HG03135 (cell line): ENCODE measurements around the gene MTHFD1.

ENCODE experiments used
- ATAC-seq: cut with Tn5 transposase; IDR thresholded peaks from one replicate; pipeline ENCODE4 v1.9.1; 2021; ENCODE audit warnings: mild to moderate bottlenecking, moderate library complexity; ENCODE audit not compliant: unreplicated experiment

The MTHFD1 gene

GRCh38 chr14:64405295-64405694, 17.1 kb downstream of the MTHFD1 start:
- no peak for ATAC-seq

GRCh38 chr14:64407329-64407728, 19.2 kb downstream of the MTHFD1 start:
- ATAC-seq: no peak

DNA sequence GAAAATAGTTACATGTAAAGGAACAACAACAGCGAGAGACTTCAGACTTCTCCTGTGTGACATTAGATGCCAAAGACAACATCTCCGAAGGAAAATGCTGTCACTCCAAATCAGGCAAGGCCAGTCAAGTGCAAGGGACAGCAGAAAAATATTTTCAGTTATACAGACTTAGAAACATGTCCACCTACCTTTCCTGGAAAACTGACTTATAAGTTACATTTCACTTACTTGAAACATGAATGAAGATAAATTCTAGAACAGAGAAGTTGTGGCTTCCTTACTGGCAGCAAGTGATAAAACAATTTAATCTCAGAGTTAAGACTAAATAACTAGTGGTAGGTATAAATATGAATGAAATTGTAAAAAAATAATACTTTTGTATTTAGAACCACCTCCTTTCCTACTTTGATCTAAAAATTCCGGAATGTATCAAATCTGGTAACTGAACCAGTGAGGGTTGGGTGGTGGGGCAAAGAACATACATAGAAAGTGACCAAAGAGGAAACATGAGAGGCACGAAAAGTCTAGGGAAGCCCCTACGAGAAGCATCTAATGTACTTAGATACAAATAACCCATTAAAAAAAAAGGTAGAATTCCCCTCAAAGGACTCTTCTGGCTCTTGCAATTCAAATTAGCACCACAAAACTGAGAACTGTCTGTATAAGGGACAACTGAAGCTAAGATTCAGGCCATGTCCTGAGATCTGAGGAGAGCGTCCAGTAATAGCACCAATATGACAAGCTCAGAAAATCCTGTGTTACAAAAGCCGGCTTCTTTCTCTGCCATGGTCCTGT, 21.2 kb downstream of the MTHFD1 start:
- ATAC-seq: no peak

GRCh38 chr14:64410084-64410774, 22.1 kb downstream of the MTHFD1 start:
- ATAC-seq: no peak

DNA sequence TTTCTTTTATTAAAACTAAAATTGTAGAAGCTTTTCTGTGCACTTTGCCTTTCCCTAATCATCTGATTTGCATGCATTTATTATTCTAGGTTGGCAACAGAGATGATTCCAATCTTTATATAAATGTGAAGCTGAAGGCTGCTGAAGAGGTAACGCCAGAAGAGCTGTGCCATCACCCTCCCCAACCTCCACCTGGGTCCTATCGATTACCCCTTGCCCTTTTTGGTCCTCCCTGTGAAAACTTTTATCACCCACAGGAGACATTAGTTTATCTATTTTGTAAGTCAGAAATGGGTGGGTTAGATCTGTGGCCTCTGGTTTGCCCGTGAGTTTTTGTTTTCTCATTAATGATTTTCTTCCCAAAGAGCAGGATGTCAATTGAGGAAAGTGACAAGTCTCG, 22.8 kb downstream of the MTHFD1 start:
- no peak for ATAC-seq

GRCh38 chr14:64412237-64412636, 24.1 kb downstream of the MTHFD1 start:
- ATAC-seq: no peak

- no peak for ATAC-seq
Observed at GRCh38 chr14:64416348-64416932, 28.3 kb downstream of the MTHFD1 start.

- ATAC-seq: no peak
Observed at GRCh38 chr14:64417055-64417770, 29.1 kb downstream of the MTHFD1 start.

DNA sequence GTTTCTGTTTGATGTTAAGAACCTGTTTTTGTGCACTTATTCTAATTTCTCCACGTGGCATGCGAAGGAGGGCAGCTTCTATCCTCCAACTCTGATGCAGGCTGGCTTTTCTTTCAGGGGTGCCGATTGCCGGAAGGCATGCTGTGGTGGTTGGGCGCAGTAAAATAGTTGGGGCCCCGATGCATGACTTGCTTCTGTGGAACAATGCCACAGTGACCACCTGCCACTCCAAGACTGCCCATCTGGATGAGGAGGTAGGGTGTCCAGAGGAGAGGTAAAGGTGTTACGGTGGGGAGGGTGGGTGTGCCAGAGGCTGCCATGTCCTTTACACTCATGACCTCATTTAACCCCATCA, 29.6 kb downstream of the MTHFD1 start:
- ATAC-seq: no peak

- no peak for ATAC-seq
Observed at GRCh38 chr14:64419003-64419402, 30.9 kb downstream of the MTHFD1 start.

DNA sequence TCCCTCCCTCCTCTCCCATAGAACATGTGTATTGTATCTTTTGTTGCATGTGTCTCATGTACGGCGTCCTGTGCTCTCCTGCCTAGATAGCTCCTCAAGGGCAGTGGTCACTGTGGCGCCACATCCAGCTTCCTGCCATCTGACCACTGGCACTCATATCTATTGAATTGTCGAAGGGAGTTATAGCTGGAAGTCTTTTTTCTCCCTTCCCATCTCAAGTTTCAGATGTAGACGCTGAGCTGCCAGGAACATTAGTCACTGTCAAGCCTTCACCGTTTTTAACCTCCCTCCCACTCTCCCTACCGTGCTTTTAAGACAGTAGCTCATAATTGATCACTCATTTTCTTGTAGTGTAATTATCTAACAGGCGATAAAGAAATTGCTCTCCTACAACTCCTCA, 33.0 kb downstream of the MTHFD1 start:
- no peak for ATAC-seq

DNA sequence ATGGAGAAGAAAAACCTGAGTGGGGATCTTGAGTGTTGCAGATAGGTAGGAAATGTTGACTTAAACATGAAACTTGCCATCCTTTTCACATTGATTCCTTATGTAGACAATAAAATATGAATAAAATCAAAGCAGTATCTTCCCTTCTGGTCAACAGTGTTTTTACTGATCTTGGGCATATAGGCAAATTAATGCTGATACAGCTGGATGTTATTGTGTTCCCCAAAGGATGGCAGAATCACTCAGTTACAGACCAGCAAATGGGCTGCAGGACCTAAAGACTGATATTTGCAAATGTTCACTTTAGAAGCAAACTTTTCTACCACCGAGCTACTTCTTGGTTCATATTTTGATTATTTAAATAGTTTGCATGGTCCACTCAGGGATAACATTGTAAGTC, 33.9 kb downstream of the MTHFD1 start:
- no peak for ATAC-seq

- no peak for ATAC-seq
Observed at GRCh38 chr14:64422756-64423155, 34.6 kb downstream of the MTHFD1 start.

DNA sequence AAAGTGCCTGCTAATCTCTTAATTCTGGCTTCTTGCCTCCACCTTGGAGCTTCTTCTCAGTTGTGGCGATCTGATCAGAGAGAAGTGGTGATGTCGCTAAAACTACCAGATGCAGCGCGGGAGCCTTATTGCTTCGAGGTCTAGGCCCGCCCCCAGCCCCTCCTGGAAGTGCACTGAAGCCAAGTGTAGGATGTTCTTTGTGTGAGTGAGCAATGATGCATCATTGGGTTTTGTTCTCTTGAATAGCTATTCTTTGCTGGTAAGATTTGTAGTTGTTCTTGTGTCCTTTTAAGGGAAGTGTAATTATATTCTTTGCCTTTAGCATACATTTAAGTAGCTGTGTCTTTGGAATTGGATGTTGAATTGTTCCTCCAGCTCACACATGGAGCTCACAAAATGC, 35.8 kb downstream of the MTHFD1 start:
- no peak for ATAC-seq

DNA sequence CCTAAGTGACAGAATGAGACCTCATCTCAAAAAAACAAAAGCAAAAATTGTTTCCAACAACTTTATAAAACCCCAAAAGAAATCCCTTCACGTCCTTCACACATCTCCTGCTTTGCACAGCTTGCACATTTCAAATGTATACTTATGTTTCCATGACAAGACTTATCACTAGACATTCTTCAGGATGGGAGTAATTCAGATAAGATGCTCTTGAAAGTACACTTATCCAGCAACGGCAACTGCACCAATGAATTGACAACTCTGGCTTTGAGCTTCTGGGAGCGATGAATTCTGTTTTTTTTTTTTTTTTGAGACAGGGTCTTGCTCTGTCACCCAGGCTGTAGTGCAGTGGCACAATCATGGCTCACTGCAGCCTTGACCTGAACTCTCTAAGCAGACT, 46.4 kb downstream of the MTHFD1 start:
- no peak for ATAC-seq

DNA sequence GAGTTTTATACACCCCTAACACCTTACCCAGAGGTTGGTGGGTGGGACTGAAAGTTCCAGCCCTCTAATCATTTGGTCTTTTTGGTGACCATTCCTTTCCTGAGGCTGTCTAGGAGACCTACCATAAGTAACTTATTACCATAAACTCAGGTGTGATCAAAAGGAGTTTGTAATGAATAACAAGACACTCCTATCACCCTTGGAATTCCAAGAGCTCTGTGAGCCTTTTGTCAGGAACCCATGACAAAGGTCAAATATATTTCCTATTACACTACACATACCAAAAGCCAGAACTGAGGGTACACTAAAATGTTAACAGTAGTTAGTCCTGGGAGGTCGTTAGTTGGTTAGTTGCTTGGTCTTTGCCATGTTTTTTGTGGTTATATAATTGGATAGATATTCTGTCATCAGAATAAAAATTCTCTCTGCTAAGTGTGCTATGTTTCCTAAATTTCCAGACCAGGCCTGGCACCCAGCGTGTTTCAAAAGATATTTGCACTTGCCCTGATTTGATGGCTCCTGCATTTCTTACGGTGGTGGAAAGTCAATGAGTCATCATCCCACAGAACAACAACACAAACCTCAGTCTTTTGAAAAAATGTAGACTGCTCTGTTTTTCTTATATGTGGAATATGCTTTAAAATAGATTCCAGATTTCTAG, 50.2 kb downstream of the MTHFD1 start:
- ATAC-seq: no peak

DNA sequence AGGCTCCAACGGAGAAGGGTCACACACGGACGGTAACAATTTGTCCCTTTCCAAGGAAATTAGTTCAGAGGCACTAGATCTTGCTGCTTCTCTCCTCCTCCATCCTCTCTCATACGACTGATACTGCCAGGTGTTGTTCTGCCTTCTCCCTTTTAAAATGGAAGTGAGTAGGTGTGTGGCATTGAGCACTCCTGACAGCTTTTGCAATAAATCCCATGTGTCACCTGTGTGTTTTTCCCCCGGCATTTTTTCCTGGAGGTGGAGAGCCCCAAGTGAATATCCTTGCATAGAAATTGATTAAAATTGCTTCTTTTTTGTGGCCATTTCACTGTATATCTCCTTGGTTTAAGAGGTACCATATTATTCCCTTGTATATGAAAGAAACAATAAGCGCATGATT, 51.0 kb downstream of the MTHFD1 start:
- no peak for ATAC-seq

DNA sequence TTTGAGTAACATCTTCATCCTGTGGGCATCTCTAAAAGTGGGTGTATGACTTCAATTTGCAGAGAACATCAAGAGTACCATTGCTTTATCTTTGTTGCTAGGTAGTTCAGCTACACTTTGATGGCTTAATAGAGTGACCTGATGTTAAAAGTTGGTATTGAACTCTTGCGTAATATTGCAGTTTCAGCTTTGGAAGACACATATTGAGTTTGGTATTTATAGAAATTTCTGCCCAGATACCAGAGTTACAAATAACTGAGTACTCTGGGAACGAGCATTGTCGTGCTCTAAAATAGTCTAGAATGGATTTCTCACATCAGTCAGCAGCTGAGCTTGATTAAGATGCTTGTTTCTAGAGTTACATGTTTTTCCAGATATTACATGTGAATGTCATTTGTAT, 52.3 kb downstream of the MTHFD1 start:
- no peak for ATAC-seq

DNA sequence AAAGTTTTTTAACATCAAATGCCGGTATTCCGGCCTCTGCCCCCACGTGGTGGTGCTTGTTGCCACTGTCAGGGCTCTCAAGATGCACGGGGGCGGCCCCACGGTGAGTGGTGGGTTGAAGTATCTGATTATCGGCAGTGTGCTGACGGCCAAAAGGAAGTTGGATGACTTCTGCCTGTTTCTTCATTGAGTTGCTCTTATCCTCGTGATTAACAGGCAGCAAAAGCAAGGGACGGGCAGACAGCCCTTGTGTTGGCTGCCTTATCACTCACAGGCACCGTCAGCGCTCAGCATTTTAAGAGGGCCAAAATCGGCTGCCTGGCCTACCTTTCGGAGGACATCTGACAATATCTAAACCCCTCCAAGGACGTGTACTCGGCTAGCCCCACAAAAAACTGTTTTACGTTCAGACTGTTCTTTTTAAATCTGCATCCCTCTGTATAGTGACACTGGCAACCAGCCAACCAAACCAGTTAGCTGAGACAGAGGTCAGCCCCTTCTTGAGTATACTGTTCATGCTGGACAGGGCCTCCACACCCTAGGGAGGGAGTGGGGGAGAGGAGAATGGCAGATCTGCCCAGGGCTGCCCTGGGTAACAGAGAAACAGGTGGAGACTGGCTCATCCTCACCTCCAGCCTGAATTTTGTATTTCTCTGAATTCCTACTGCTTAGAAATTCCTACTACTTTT, 54.3 kb downstream of the MTHFD1 start:
- ATAC-seq: no peak

GRCh38 chr14:64444140-64444539, 56.0 kb downstream of the MTHFD1 start:
- ATAC-seq: no peak
